Upper lobe of left lung (tissue), 4 donors: ENCODE results near the gene CDKN1C.

Source experiments
- CTCF ChIP-seq, 6 experiments: fragments of 450-650 bp in 4 of 6; fragments of 200-600 bp in 2 of 6; sonication (generic) in 2 of 6; IDR thresholded peaks; one replicate each; pipeline ENCODE4 v1.5.1; 2016 to 2019; ENCODE audit warnings: antibody characterized with exemption in 6 of 6
- EP300 ChIP-seq, 4 donors: sonication (generic); formaldehyde crosslinking; IDR thresholded peaks; one replicate each; pipeline ENCODE4 v1.5.1; 2017; ENCODE audit warnings: antibody characterized with exemption in 4 of 4, control low read depth in 2 of 4
- POLR2A ChIP-seq, 4 donors: fragments of 450-650 bp; IDR thresholded peaks; one replicate each; pipeline ENCODE4 v1.5.1; 2016 to 2017; ENCODE audit warnings: antibody characterized with exemption in 4 of 4, mild to moderate bottlenecking in 2 of 4
- POLR2AphosphoS5 ChIP-seq, 2 donors: sonication (generic); formaldehyde crosslinking; IDR thresholded peaks; one replicate each; pipeline ENCODE4 v1.5.1; 2017; ENCODE audit warnings: antibody characterized with exemption in 2 of 2

GRCh38 chr11:2912498-2912897 is 26.9 kb upstream of the CDKN1C start:
- no peak for TF ChIP-seq CTCF (IDR thresholded peaks at IDR 0.05)
- peak; percentile 49 to 50 for TF ChIP-seq POLR2AphosphoS5 (IDR thresholded peaks at IDR 0.05)
- TF ChIP-seq POLR2A (IDR thresholded peaks at IDR 0.05) = peak in 1 of 4 donors; percentile 24
- peak in 1 of 4 donors; percentile 47 for TF ChIP-seq EP300 (IDR thresholded peaks at IDR 0.05)
